Fibroblast of skin of abdomen (primary cell): ENCODE data around the gene NTN5.
"Not testable (repeated sequence)": the region's sequence is repeated elsewhere in the genome, so short reads cannot be mapped to it uniquely, and the experiment has no call there.

ENCODE experiments used
- DNase-seq: peaks from one replicate; pipeline ENCODE4 v3.0.0-alpha.2; 2013

The NTN5 gene

GRCh38 chr19:48669903-48670668 is 2.7 kb downstream of the NTN5 start:
- DNase-seq = no peak

DNA sequence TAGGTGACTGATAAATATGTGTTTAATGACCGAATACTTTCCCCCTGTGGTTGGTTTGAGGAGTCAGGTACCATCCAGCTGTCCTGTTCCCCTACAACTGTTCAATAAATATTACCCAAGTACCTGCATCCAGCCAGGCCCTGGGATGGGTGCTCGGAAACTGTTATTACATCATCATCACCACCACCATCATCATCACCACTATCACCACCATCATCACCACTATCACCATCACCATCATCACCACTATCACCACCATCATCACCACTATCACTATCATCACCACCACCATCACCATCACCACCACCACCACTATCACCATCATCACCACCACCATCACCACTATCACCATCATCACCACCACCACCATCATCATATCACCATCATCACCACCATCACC is 4.1 kb downstream of the NTN5 start:
- DNase-seq = no peak

DNA sequence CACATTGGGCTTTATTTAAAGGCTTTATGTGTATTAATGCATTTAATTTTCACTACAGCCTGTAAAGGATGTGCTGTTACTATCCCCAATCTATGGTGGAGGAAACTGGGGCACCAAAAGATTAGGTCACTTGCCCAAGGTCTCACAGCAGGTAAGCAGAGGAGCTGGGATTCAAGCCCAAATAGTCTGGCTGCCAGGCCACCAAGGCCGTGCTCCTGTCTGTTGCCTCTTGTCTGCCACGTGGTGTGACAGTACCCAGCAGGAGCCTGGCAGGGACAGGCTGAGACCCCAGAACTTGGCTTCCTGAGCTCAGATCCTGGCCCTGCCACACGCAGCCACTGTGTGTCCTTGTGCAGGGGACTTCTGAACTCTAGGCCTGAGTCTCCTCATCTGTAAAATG is 4.5 kb downstream of the NTN5 start:
- no peak for DNase-seq

DNA sequence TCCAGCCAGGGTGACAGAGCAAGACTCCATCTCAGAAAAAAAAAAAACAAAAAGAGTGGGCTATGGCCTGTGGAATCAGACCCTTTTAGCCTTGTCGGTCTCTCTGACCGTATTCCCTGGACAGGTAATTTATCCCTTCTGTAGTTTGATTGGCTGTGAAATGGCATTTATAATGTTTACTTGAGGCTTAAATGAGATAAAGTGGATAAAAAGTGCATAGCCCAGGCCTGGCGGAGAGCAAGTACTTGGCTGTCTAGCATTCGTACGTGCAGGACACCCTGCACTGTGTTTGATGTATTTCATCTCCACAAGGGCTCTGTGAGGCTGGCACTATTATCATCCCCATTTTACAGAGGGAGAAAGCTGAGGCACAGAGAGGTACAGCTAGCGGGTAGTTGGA is 7.0 kb downstream of the NTN5 start:
- DNase-seq = no peak

DNA sequence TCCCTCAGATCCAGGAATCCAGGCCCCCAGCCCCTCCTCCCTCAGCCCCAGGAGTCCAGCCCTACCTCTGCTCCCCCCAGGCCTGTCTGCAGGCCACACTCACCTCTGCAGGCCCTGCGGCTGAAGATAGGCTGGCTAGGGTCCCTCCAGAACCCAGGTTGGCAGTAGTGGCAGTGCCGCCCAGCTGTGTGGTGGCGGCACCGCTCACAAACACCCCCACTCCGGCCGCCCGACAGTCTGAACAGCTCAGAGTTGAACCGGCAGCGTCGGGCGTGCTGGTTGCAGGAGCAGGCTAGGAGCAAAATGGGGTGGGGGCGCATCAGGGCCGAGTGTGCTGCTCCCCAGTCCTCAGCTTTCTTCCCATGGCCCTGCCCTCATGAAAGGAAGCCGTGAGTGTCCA is 8.3 kb downstream of the NTN5 start:
- DNase-seq = no peak

DNA sequence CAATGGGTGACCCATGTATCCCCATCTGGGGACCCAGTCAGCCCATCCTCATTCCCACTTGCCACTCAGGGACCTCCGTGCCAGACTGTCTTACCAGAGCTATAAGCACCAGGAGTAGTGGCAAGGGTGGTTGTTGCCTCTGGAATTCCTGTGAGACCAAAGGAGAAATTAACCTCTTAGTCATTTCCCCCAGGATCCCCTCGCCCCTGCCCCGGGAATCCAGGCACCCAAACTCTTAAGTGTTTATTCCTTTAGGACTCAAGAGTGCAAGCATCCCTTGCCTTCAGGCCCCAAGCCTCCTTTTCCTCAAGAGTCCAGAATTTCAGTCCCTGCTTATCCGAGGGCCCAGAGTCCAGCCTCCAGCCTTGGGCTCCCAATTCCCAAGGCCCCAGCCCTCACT is 9.2 kb downstream of the NTN5 start:
- no peak for DNase-seq

DNA sequence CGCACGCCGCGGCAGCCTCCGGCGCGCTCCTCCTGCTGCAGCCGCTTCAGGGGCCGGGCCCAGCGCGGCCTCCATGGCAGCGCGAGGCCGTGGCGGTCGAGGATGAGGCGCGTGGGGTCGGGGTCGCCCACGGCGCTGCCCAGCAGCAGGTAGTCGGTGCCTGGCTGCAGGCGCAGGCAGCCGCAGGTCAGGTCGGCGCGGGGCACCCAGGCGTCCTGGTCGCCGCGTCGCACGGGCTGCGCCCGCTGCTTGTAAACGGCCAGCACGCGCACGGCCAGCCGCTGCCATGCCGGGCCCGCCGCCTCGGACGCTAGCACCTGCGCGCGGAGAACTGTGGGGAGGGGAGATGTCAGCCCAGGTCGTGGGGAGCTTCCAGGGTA is 11.1 kb downstream of the NTN5 start:
- no peak for DNase-seq

DNA sequence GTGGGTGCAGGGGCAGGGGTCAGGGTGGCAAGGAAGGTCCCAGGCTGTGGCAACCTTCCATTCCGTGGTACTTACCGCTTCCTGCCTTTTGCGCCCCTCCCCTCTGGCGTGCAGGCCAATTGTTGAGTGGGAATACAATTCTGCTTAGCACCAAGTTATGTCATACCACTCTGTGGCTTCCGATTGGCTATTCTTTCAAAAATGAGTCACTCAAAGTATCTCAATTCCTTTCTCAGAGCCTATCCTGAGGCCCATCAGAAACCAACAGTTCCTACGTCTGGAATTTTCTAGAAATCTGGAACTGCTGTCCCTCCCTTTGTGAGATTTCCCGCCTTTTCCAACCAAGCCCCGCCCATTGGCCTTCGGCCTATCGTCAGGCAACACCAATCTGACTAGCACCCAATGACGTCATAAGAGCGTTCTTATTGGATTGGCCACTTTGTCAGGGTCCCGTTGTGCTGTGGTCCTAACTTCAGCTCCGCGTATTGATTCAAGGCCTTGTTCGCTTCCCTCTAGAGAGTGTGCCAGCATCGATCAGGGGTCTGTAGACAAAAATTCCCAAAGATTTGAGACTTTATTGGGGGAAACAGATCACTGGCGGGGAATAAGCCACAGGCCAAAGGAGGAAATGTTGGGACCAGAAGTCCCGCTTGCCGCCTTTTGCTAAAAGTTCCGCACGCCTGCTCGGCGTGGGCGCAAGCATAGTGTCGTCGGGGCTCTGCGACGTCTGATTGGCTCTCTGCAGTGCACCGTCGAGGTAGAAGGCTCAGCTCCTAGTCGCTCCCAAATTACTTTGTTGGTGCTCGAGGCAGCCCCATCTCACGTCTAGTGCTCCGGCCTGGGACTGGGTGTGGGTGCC is 11.7 kb downstream of the NTN5 start:
- peak; percentile 83 for DNase-seq

DNA sequence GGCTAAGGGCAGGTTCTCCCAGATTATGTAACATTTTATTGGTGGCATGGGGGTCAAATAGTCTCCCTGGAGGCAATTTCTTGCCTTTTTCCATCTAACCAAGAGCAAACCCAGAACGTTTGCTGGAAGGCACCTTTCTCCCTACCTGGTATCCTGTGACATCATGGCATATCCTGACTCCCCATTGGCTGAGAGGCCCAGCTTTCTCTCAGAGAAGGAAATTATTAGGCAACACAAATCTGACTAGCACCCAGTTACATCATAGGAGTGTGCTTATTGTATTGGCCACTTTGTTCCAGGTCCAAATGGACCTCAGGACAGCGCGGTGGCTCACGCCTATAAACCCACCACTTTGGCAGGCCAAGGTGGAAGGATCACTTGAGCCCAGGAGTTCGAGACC is 13.0 kb downstream of the NTN5 start:
- no peak for DNase-seq

DNA sequence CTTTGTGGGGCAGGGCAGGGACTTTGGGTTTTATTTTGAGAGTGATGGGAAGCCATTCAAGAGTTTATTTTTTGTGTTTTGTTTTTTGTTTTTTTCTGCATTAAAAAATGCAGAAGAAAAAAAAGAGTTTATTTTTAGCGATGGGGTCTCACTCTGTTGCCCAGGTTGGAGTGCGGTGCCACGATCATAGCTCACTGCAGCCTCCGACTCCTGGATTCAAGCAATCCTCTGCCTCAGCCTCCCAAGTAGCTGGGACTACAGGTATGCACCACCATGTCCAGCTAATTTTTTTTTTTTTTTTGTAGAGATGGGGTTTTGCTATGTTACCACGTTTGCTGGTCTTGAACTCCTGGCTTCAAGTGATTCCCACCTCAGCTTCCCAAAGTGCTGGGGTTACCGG is 14.3 kb downstream of the NTN5 start:
- DNase-seq = no peak

GRCh38 chr19:48657828-48658227 is 15.0 kb downstream of the NTN5 start:
- not testable (repeated sequence) for DNase-seq

- DNase-seq = peak; percentile 86
These were observed 15.9 kb downstream of the NTN5 start for GRCh38 chr19:48656840-48657474.

GRCh38 chr19:48654299-48655059 is 18.3 kb downstream of the NTN5 start:
- DNase-seq = no peak

- DNase-seq = no peak
These were observed 21.2 kb downstream of the NTN5 start for GRCh38 chr19:48651683-48652048.

DNA sequence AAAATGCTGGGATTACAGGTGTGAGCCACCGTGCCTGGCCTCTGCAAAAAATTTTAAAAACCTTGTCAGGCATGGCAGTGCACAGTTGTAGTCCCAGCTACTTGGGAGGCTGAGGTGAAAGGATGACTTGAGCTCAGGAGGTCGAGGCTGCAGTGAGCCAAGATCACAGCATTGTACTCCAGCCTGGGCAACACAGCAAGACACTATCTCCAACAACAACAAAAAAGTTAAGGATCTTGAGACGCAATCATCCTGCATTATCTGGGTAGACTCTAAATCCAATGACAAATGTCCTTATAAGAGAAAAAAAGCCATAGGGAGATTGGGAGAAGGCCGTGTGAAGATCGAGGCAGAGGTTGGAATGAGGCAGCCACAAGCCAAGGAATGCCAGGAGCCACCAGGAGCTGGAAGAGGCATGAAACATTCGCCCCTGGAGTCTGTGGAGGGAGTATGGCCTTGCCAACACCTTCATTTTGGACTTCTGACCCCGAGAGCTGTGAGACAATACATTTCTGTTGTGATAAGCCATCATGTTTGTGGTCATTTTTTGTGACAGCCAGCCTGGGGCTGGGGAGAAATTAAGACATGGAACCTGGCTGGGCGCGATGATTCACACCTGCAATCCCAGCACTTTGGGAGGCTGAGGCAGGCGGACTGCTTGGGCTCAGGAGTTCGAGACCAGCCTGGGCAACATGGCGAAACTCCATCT is 21.7 kb downstream of the NTN5 start:
- no peak for DNase-seq

- no peak for DNase-seq
These were observed 24.7 kb downstream of the NTN5 start for GRCh38 chr19:48648134-48648533.

DNA sequence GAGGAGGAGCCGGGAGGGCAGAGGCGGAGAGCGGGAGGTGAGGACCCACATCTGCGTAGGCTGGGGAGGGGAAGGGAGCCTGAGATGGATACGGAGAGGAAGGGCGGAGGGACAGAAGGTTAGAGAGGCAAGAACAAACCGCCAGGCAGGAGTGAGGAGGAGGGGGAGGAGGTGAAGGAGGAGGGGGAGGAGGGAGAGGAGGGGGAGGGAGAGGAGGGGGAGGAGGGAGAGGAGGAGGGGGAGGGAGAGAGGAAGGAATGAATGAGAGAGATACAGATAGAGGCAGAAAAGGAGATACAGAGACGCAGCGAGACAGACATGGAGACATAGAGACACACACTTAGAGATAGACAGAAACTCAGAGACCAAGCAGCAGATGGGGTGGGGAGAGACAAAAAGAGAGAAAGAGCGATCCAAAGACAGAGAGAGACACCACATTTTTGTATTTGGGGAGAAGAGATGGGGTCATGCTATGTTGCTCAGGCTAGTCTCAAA is 26.0 kb downstream of the NTN5 start:
- DNase-seq = peak; percentile 79

DNA sequence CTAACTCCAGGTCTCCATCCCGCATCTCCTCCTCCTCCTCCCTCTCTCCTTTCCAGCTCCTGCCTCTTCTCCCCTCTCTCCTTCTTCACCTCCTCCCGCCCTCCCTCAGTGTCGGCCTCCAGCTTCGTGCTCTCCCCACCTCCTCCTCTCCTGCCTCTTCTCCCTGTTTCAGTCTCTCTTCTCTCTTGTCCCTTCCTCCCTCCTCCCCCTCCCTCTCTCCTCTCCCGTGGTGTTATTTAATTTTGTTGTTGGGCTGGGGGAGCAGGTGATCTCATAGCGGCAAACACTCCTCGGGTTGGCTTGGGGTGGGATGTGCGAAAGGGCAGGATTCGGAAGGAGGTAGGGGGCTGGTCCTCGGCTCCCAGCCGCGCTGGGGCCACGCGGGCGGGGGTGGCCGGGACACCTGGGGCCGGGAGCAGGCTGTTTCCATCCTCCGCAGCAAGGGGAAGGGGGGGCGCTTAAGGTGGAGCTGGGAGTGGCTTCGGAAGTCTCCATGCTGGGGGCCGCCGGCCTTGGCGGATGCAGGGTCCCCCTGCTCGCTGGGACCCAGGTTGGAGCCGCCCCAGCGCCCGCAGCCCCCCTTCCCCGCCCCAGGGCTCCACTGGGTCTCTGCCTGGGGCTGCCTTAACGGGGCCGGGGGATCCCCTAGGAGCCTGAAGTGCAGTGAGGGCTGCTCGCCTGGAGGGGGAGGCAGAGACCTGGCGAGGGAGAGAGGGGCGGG is 26.7 kb downstream of the NTN5 start, which contains the start of gene CA11:
Gene CA11, minus strand, starts transcription at position 187 of the 721 bp plus-strand sequence. CDS start 555 bp downstream, outside the sequence.
- DNase-seq = no peak

DNA sequence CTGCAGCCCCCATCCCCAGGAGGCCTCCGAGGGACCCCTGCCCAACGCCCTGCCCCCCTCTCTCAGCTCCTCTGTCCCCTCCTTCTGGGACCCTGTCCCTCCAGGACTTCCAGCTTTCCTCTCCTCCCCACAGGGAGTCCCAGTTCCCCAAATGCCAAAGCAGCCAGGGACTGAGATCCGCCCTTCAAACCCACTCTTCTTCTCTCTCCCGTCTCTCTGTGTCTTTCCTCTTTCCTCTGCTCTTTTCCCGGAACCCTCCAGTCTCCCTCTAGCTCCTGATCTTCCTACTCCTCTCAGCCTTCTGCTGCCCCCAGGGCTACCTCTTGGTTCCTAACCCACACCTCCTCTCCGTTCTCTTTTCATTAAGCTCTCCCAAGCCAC is 27.2 kb downstream of the NTN5 start:
- no peak for DNase-seq

GRCh38 chr19:48644839-48645619 is 27.8 kb downstream of the NTN5 start:
- peak; percentile 57 for DNase-seq
